Esophagus squamous epithelium (tissue), 5 donors: Measurements from ENCODE around the gene TBC1D32. TPM values are rescaled to one million over a fixed set of nuclear protein-coding genes. Genes with fewer than 3 reads are reported as not detected.
A peak's percentile ranks its signal among the peaks of the same experiment; 100 is the strongest.

Source experiments
- DNase-seq: peaks from one replicate; lab custom pipeline; 2025; lab: John Stamatoyannopoulos, UW
- H3K27ac ChIP-seq, 4 donors: fragments of 200-600 bp; sonication (generic); one replicate each; pipeline ENCODE4 v1.5.1; 2016 to 2019; ENCODE audit warnings: mild to moderate bottlenecking in 1 of 4
- H3K27me3 ChIP-seq, 4 donors: fragments of 200-600 bp; sonication (generic); 1 replicate in 3 of 4; 2 replicates in 1 of 4; pipeline versions ENCODE4 v1.5.1 to v1.6.0; 2017 to 2021; ENCODE audit warnings: antibody characterized with exemption in 1 of 4
- H3K36me3 ChIP-seq, 3 donors: fragments of 200-600 bp; sonication (generic); one replicate each; pipeline ENCODE4 v1.5.1; 2016 to 2019
- H3K4me1 ChIP-seq, 3 donors: fragments of 200-600 bp; sonication (generic); one replicate each; pipeline ENCODE4 v1.5.1; 2017 to 2019
- H3K4me3 ChIP-seq, 4 donors: fragments of 200-600 bp; sonication (generic); 1 replicate in 3 of 4; 2 replicates in 1 of 4; pipeline ENCODE4 v1.5.1; 2016 to 2019; ENCODE audit warnings: mild to moderate bottlenecking in 2 of 4, moderate library complexity in 1 of 4
- H3K9me3 ChIP-seq, 3 donors: fragments of 200-600 bp; sonication (generic); one replicate each; pipeline ENCODE4 v1.5.1; 2016 to 2019
- POLR2A ChIP-seq, 4 donors: fragments of 450-650 bp; IDR thresholded peaks; one replicate each; pipeline ENCODE4 v1.6.1; 2017; ENCODE audit warnings: antibody characterized with exemption in 4 of 4, mild to moderate bottlenecking in 4 of 4, moderate library complexity in 3 of 4
- WGBS, 2 donors: methylation state at CpG; one replicate each; pipeline ENCODE4 v1.1.5; 2018; 5-methylcytosine and 5-hydroxymethylcytosine counted together
- intact Hi-C: fragments of 100-400 bp; cut with DNase I; formaldehyde crosslinking; loops from one replicate; pipeline ENCODE4 v1.15.0; 2022
- total RNA-seq, 4 donors: library from RNA; depleted of rRNA; stranded (reverse); fragments of >200 nt; gene quantifications; one replicate each; pipeline ENCODE4 v1.1.0, GENCODE V29; 2016
- TF ChIP-seq, protein P1 (sequence below), 6 experiments: fragments of 450-650 bp in 4 of 6; fragments of 200-600 bp in 2 of 6; sonication (generic) in 2 of 6; IDR thresholded peaks; one replicate each; pipeline ENCODE4 v1.5.1; 2016 to 2019; ENCODE audit warnings: antibody characterized with exemption in 6 of 6, mild to moderate bottlenecking in 4 of 6, moderate library complexity in 4 of 6
- donor health status: DM: yes; HTN: yes; CAD: no.

The TBC1D32 gene
- total RNA-seq, 4 donors from 2014 or later, result 2.2 to 6.5 (median 3.8) TPM

- intact Hi-C loops, result no loop called here
- Histone ChIP-seq H3K27ac (no peak overlapping the region), H3K4me3 (no peak overlapping the region), H3K36me3 (no peaks in the 10 kb centered on the region), H3K4me1 (no peaks in the 10 kb centered on the region), H3K27me3 (no peaks in the 10 kb centered on the region), H3K9me3 (no peaks in the 10 kb centered on the region)
- TF ChIP-seq, protein P1, sequence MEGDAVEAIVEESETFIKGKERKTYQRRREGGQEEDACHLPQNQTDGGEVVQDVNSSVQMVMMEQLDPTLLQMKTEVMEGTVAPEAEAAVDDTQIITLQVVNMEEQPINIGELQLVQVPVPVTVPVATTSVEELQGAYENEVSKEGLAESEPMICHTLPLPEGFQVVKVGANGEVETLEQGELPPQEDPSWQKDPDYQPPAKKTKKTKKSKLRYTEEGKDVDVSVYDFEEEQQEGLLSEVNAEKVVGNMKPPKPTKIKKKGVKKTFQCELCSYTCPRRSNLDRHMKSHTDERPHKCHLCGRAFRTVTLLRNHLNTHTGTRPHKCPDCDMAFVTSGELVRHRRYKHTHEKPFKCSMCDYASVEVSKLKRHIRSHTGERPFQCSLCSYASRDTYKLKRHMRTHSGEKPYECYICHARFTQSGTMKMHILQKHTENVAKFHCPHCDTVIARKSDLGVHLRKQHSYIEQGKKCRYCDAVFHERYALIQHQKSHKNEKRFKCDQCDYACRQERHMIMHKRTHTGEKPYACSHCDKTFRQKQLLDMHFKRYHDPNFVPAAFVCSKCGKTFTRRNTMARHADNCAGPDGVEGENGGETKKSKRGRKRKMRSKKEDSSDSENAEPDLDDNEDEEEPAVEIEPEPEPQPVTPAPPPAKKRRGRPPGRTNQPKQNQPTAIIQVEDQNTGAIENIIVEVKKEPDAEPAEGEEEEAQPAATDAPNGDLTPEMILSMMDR (IDR thresholded peaks at IDR 0.05), result no peak
- no peak for TF ChIP-seq POLR2A (IDR thresholded peaks at IDR 0.05)
- 70 to 71% methylated on average over 5 to 8 of the region's 8 CpGs for WGBS, 2 donors
- no peak for DNase-seq
Observed at GRCh38 chr6:121365536-121366521, 31.5 kb upstream of the TBC1D32 start.

- Histone ChIP-seq H3K27me3 (no peaks in the 10 kb centered on the region), H3K4me1 (no peaks in the 10 kb centered on the region), H3K27ac (no peak overlapping the region), H3K4me3 (no peak overlapping the region), H3K36me3 (no peaks in the 10 kb centered on the region), H3K9me3 (no peaks in the 10 kb centered on the region)
- intact Hi-C loops, result no loop called here
- DNase-seq, result no peak
- TF ChIP-seq, protein P1 (IDR thresholded peaks at IDR 0.05), result no peak
- no peak for TF ChIP-seq POLR2A (IDR thresholded peaks at IDR 0.05)
- 74 to 80% methylated on average over 1 of the region's 1 CpG for WGBS, 2 donors
Observed at GRCh38 chr6:121356575-121356974, 22.3 kb upstream of the TBC1D32 start.

- no peaks in the 10 kb centered on the region for H3K27me3 ChIP-seq
- WGBS, 2 donors, result 70 to 76% methylated on average over 7 of the region's 7 CpGs
- no peaks in the 10 kb centered on the region for H3K4me1 ChIP-seq
- intact Hi-C loops, result no loop called here
- H3K4me3 ChIP-seq, result no peak overlapping the region
- DNase-seq, result no peak
- TF ChIP-seq, protein P1 (IDR thresholded peaks at IDR 0.05), result peak in 2 of 6 experiments; percentile 7 to 31
- TF ChIP-seq POLR2A (IDR thresholded peaks at IDR 0.05), result no peak
- H3K9me3 ChIP-seq, result no peaks in the 10 kb centered on the region
- no peak overlapping the region for H3K27ac ChIP-seq
- no peaks in the 10 kb centered on the region for H3K36me3 ChIP-seq
Observed at GRCh38 chr6:121354764-121355163, 20.5 kb upstream of the TBC1D32 start.

- WGBS, 2 donors, result 16 to 23% methylated on average over 1 of the region's 1 CpG
Observed at GRCh38 chr6:121352941-121353340, 18.7 kb upstream of the TBC1D32 start.

More at GRCh38 chr6:121352941-121353340, 18.7 kb upstream of the TBC1D32 start:
- DNase-seq, result no peak
- TF ChIP-seq, protein P1 (IDR thresholded peaks at IDR 0.05), result no peak
- no peak for TF ChIP-seq POLR2A (IDR thresholded peaks at IDR 0.05)
- intact Hi-C loops, result no loop called here
- no peak overlapping the region for H3K27ac ChIP-seq
- H3K4me3 ChIP-seq, result no peak overlapping the region
- H3K9me3 ChIP-seq, result no peaks in the 10 kb centered on the region
- H3K4me1 ChIP-seq, result no peaks in the 10 kb centered on the region
- no peaks in the 10 kb centered on the region for H3K27me3 ChIP-seq
- no peaks in the 10 kb centered on the region for H3K36me3 ChIP-seq
